Thymus (tissue), 11 donors: ENCODE measurements around the gene GFOD2. TPM values are rescaled to one million over a fixed set of nuclear protein-coding genes. Genes with fewer than 3 reads are reported as not detected.
A peak's percentile ranks its signal among the peaks of the same experiment; 100 is the strongest.

Experiments
- DNase-seq, 9 donors: peaks; one replicate each; pipeline ENCODE4 v3.0.0-alpha.2; 2013; ENCODE audit warnings: low spot score in 9 of 9, low read depth in 6 of 9, missing footprints in 1 of 9
- H3K27ac ChIP-seq, 2 donors: one replicate each; pipeline ENCODE4 v1.5.1; 2013; ENCODE audit warnings: control low read depth in 1 of 2, low read depth in 1 of 2, low read length in 1 of 2, mild to moderate bottlenecking in 1 of 2, moderate library complexity in 1 of 2
- H3K27me3 ChIP-seq, 2 donors: one replicate each; pipeline ENCODE4 v1.5.1; 2013; ENCODE audit warnings: low read length in 1 of 2; ENCODE audit not compliant: control insufficient read depth in 2 of 2, insufficient read depth in 1 of 2
- H3K36me3 ChIP-seq, 2 donors: one replicate each; pipeline ENCODE4 v1.5.1; 2013; ENCODE audit warnings: low read length in 1 of 2, mild to moderate bottlenecking in 1 of 2, moderate library complexity in 1 of 2; ENCODE audit not compliant: control insufficient read depth in 2 of 2, insufficient read depth in 2 of 2
- H3K4me1 ChIP-seq, 2 donors: one replicate each; pipeline ENCODE4 v1.5.1; 2013; ENCODE audit warnings: low read length in 2 of 2; ENCODE audit not compliant: control insufficient read depth in 2 of 2, insufficient read depth in 2 of 2
- H3K4me3 ChIP-seq, 2 donors: one replicate each; pipeline ENCODE4 v1.5.1; 2013; ENCODE audit warnings: low read length in 2 of 2, control low read depth in 1 of 2, mild to moderate bottlenecking in 1 of 2
- H3K9me3 ChIP-seq, 2 donors: one replicate each; pipeline ENCODE4 v1.5.1; 2013; ENCODE audit warnings: low read length in 1 of 2, mild to moderate bottlenecking in 1 of 2; ENCODE audit not compliant: control insufficient read depth in 2 of 2, insufficient read depth in 1 of 2
- WGBS: extraction: QIAGEN DNeasy Blood & Tissue Kit; methylation state at CpG from one replicate; pipeline ENCODE4 v1.1.7; 2013; 5-methylcytosine and 5-hydroxymethylcytosine counted together
- polyA plus RNA-seq: library from polyadenylated mRNA; stranded (reverse); fragments of 200-250 nt; gene quantifications from one replicate; pipeline ENCODE4 v1.2.3, GENCODE V29; 2013
- total RNA-seq: library from RNA; stranded (reverse); fragments of 120-200 nt; gene quantifications from one replicate; pipeline ENCODE4 v1.2.4, GENCODE V29; 2013
- donor health status: healthy.

Gene GFOD2
- total and polyA plus RNA-seq, 2 donors: 10.2 to 11.3 TPM

- no peak overlapping the region for H3K4me3 ChIP-seq
- peaks cover 0 to 5% of the 10 kb centered on the region in 2 donors for H3K4me1 ChIP-seq
- peaks cover 10 to 16% of the 10 kb centered on the region in 2 donors for H3K36me3 ChIP-seq
- 68% methylated on average over 21 of the region's 21 CpGs for WGBS
- no peaks in the 10 kb centered on the region for H3K9me3 ChIP-seq
- no peak overlapping the region for H3K27ac ChIP-seq
- no peak for DNase-seq
- H3K27me3 ChIP-seq: no peaks in the 10 kb centered on the region
Measured at GRCh38 chr16:67673712-67674580, 45.2 kb downstream of the GFOD2 start.

DNA sequence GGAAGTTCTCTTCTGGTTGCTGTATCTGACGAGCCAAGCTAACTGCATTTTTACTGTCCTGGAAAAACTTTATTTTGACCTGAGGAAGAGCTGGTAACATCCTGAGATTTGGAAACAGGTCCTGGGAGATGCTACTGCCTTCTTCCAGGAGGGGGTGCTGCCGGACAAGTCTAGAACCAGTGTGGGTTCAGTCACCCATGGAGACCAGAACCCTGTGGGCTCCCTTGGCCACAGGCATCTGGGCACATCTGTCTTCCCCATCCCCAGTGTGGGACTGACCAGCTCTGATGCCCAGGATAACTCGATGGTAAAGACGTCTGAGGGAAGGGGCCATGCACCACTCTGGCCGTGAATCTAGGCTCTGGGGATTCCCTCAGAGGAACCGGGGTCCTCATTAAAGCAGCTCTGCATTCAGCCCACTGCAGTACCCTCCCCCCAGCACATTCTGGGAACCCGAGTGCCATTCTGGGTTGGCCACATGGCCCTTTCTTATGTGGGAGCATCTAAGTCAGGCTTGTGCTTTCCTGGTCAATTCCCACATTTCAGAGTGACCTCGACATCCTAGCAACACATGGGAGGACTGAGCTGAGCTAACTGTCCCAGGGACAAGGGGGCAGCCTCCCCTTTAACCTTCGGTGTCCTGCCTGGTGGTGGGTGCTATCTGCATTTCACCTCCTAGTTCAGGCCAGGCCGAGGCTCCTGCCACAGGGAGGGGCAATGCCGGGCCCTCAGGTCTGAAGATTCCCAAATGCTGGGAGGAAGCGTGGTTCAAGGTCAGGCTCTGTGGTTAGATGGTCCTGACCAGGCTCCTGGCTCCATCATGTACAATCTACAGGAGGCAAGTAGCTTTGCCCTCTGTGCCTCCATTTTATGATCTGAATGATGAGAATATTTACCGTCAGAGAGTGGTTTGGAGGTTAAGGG lies 46.1 kb downstream of the GFOD2 start:
- peaks cover 10 to 16% of the 10 kb centered on the region in 2 donors for H3K36me3 ChIP-seq
- no peaks in the 10 kb centered on the region for H3K9me3 ChIP-seq
- DNase-seq: peak in 4 of 9 donors; percentile 29 to 63 (median 44)
- H3K4me1 ChIP-seq: peaks cover 3 to 10% of the 10 kb centered on the region in 2 donors
- H3K27me3 ChIP-seq: no peaks in the 10 kb centered on the region
- no peak overlapping the region for H3K4me3 ChIP-seq
- 81% methylated on average over 13 of the region's 13 CpGs for WGBS
- no peak overlapping the region for H3K27ac ChIP-seq

DNA sequence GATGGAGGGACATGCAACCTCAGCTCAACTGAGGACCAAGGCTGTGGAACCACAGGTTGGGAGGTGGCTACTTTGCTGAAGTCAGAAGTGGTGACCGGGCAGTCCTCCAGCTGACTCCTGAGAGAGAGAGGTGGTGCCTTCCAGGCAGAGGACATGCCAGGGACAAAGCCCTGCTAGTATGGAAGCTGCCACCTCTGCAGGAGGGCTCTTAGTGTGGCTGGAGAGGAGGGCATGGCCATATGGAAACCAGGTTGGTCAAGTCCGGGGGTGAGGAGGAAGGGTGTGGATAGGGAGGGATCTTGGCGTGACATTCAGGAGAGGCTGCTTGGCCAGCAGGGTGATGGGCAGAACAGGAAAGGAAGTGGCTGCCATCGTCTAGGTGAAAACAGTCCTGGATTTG lies 46.8 kb downstream of the GFOD2 start:
- H3K36me3 ChIP-seq: peaks cover 7 to 12% of the 10 kb centered on the region in 2 donors
- H3K9me3 ChIP-seq: no peaks in the 10 kb centered on the region
- H3K27me3 ChIP-seq: no peaks in the 10 kb centered on the region
- WGBS: 79% methylated on average over 4 of the region's 4 CpGs
- peaks cover 7 to 16% of the 10 kb centered on the region in 2 donors for H3K4me1 ChIP-seq
- no peak overlapping the region for H3K4me3 ChIP-seq
- DNase-seq: no peak
- H3K27ac ChIP-seq: no peak overlapping the region

GRCh38 chr16:67669499-67670101 lies 49.5 kb downstream of the GFOD2 start:
- peaks cover 0 to 1% of the 10 kb centered on the region in 2 donors for H3K36me3 ChIP-seq
- H3K4me3 ChIP-seq: no peak overlapping the region
- 97% methylated on average over 10 of the region's 10 CpGs for WGBS
- DNase-seq: no peak
- H3K4me1 ChIP-seq: peaks cover 19 to 30% of the 10 kb centered on the region in 2 donors
- H3K27me3 ChIP-seq: peaks cover 0 to 5% of the 10 kb centered on the region in 2 donors
- H3K27ac ChIP-seq: no peak overlapping the region
- H3K9me3 ChIP-seq: no peaks in the 10 kb centered on the region

DNA sequence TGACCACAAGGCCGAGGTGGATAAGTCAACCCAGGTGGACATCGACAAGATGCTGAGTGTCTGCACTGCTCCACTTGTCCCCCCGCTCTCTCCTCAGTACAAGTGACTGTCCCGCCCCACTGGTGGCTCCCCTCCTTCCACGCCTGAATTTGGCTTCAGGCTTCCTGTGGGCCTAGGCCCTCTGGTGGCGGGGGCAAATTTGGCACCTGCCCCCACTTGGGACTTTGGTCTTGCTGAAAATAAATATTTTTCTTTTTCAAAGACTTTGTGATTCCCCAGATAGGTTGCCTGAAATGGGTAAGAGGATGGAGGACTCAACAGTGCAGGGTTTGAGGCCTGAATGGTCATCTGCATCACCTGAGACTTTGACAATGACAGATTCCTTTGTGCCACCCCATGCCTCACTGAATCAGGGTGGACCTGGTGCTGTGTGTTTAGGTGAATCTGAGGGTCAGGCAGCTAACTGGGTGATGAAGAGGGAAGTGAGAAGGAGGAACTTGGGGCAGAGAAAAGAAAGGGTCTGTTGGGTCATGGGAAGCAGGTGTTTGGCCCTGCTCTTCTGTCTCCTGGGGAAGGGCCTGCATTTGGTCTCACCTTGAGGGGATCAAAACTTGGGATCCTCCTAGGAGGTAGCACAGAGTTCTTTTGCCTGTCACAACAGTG lies 50.5 kb downstream of the GFOD2 start:
- Histone ChIP-seq H3K9me3 (no peaks in the 10 kb centered on the region), H3K36me3 (no peaks in the 10 kb centered on the region), H3K27me3 (peaks cover 0 to 5% of the 10 kb centered on the region in 2 donors), H3K4me3 (no peak overlapping the region), H3K27ac (no peak overlapping the region), H3K4me1 (peaks cover 19 to 28% of the 10 kb centered on the region in 2 donors)
- WGBS: 94% methylated on average over 6 of the region's 6 CpGs
- DNase-seq: peak in 1 of 9 donors; percentile 37

GRCh38 chr16:67667817-67668494 lies 51.2 kb downstream of the GFOD2 start:
- 28% methylated on average over 18 of the region's 18 CpGs for WGBS
- H3K4me1 ChIP-seq: peaks cover 19 to 26% of the 10 kb centered on the region in 2 donors
- peaks cover under 1 to 3% of the 10 kb centered on the region in 2 donors for H3K36me3 ChIP-seq
- H3K9me3 ChIP-seq: no peaks in the 10 kb centered on the region
- peak overlapping the region; percentile 56 to 80 for H3K27ac ChIP-seq
- H3K4me3 ChIP-seq: peak overlapping the region; percentile 58 to 90
- peak; percentile 75 to 95 (median 83) for DNase-seq
- peaks cover 0 to 5% of the 10 kb centered on the region in 2 donors for H3K27me3 ChIP-seq

DNA sequence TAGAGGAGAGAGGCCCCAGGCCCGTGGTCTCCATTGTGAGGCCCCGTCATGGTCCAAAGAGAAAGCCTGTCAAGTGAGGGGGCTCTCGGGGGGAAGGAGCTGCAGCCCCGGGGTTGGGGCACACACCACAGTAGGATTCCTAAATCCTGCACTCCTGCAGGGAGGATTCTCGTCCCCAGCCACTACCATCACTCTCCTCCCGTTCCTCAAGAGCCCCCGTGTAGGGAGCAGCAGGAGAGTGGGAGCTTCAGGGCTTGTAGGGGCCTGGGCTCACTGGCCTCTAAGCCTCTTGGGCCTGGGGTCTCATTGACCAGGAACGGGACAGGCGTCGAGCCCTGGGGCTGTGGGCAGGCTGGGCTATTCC lies 51.7 kb downstream of the GFOD2 start:
- Histone ChIP-seq H3K4me3 (peak overlapping the region; percentile 58 to 90), H3K27ac (peak overlapping the region; percentile 56 to 80), H3K4me1 (peaks cover 19 to 25% of the 10 kb centered on the region in 2 donors), H3K9me3 (no peaks in the 10 kb centered on the region), H3K27me3 (peaks cover 0 to 5% of the 10 kb centered on the region in 2 donors), H3K36me3 (peaks cover 6 to 8% of the 10 kb centered on the region in 2 donors)
- WGBS: 50% methylated on average over 10 of the region's 10 CpGs
- DNase-seq: no peak
